Activated CD8-positive, alpha-beta memory T cell treated with anti-CD3 and anti-CD28 coated beads for 48 hours (primary cell): Measurements from ENCODE around the gene LIN37.
"Not testable (repeated sequence)": the region's sequence is repeated elsewhere in the genome, so short reads cannot be mapped to it uniquely, and the experiment has no call there.

Experiments
- DNase-seq, 3 experiments: peaks; one replicate each; pipeline ENCODE4 v3.0.0-alpha.2; 2020; ENCODE audit warnings: low read depth in 2 of 3, low spot score in 2 of 3

Gene LIN37

DNA sequence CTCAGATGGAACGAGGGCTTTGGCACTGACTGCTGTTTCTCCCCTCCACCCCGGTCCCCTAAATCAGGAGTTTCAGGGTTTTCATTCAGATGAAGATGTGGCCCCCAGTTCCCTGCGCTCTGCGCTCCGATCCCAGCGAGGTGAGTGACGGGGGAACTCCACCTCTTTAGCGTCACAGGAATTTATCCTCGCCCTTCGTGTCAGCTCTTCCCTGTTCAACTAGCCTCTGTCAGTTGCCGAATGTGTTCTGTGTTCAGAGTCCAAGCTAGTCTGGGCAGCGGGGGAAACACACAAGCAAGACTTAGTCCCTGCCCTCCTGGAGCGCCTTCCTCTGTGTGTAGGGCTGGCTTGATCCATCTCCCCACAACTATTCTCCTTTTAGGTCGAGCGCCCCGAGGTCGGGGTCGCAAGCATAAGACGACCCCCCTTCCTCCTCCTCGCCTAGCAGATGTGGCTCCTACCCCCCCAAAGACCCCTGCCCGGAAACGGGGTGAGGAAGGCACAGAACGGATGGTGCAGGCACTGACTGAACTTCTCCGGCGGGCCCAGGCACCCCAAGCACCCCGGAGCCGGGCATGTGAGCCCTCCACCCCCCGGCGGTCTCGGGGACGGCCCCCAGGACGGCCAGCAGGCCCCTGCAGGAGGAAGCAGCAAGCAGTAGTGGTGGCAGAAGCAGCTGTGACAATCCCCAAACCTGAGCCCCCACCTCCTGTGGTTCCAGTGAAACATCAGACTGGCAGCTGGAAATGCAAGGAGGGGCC, 28.8 kb upstream of the LIN37 start:
- DNase-seq = no peak

DNA sequence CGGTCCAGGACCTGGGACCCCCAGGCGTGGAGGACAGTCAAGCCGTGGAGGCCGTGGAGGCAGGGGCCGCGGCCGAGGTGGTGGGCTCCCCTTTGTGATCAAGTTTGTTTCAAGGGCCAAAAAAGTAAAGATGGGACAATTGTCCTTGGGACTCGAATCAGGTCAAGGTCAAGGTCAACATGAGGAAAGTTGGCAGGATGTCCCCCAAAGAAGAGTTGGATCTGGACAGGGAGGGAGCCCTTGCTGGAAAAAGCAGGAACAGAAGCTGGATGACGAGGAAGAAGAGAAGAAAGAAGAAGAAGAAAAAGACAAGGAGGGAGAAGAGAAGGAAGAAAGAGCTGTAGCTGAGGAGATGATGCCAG, 28.2 kb upstream of the LIN37 start:
- no peak for DNase-seq

GRCh38 chr19:35720648-35721047, 27.7 kb upstream of the LIN37 start:
- no peak for DNase-seq

GRCh38 chr19:35721374-35721773, 27.0 kb upstream of the LIN37 start:
- DNase-seq = no peak

- DNase-seq = no peak
Observed at GRCh38 chr19:35722461-35722860, 25.9 kb upstream of the LIN37 start.

GRCh38 chr19:35722897-35723296, 25.5 kb upstream of the LIN37 start:
- no peak for DNase-seq

- no peak for DNase-seq
Observed at GRCh38 chr19:35723671-35724070, 24.7 kb upstream of the LIN37 start.

DNA sequence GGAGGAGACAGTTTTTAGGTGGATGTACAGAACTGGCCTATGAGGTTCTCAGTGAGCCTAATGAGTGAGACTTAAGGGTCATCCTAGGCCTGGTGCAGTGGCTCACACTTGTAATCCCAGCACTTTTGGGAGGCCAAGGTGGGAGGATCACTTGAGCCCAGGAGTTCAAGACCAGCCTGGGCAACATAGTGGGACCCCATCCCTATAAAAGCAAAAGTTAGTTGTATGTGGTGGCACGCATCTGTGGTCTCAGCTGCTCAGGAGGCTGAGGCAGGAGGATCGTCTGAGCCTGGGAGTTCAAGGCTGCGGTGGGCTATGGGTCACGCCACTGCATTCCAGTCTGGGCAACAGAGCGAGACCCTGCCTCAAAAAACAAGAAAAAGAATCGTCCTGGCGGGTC, 24.2 kb upstream of the LIN37 start:
- DNase-seq = not testable (repeated sequence)

DNA sequence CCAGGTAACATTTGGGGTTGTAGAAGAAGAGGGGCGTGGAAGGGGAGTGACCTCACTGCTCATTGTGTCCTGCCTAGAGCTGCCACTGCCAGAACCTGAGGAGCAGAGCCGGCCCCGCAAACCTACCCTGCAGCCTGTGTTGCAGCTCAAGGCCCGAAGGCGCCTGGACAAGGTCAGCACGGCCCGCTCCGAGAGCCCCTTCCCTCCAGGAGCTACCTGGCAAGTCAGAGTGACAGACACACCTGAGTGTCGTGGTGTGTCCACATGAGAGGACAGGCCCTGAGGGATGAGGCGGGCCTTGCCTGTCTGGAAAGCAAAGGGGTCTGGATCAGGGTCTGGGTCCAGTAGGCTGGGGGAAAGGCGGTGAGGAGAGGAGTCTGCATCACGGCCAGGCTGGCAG, 23.8 kb upstream of the LIN37 start:
- DNase-seq = no peak

DNA sequence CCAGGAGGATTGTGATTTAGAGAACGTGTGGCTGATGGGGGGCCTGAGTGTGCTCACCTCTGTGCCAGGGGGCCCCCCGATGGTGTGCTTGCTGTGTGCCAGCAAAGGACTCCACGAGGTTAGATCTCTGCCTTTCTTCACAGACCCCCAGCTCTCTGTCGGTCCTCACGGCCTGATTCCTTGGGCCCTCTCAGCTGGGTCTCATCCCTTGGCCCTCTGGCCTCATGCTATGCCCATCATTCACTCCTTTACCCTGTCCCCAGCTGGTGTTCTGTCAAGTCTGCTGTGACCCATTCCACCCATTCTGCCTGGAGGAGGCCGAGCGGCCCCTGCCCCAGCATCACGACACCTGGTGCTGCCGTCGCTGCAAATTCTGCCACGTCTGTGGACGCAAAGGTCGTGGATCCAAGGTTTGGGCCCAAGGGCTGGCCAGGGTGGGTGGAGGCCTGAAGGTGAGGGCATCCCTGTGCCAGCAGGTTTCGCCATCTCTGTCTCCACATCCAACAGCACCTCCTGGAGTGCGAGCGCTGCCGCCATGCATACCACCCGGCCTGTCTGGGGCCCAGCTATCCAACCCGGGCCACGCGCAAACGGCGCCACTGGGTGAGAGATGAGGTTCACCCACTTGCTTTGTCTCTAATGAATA, 23.0 kb upstream of the LIN37 start:
- DNase-seq = no peak

- no peak for DNase-seq
Observed at GRCh38 chr19:35727053-35727955, 21.1 kb upstream of the LIN37 start.

DNA sequence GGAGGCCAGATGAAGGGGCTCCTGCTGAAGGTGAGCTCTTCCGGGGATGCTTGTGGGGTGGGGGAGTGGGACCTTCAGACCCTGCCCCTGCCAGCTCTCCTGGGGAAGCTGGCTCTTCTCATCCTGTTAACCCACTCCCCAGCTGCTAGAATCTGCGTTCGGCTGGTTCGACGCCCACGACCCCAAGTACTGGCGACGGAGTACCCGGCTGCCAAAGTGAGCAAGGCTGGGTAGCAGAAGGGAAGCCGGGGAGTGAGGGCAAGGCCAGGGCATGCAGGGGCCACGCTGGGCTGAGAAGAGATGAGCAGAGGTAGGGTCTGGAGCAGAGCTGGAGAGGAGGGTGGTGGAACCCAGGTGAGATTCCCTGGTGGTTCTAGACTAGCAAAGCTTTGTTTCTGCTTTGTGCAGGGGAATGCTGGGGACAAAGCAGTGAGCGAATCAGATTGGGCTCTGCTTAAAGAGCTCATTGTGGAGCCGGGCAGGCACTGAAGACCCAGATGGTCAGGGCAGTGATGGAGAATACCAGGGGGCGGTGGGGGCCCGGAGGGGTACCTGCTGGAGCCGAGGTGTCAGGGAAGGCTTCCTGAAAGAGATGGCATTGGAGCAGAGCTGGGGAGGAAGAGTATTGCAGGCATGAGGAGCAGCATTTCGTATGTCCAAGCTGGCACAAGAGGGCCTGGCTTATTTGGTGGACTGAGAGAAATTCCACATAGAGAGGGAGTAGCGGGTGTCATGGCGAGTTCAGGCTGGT, 20.2 kb upstream of the LIN37 start:
- no peak for DNase-seq

DNA sequence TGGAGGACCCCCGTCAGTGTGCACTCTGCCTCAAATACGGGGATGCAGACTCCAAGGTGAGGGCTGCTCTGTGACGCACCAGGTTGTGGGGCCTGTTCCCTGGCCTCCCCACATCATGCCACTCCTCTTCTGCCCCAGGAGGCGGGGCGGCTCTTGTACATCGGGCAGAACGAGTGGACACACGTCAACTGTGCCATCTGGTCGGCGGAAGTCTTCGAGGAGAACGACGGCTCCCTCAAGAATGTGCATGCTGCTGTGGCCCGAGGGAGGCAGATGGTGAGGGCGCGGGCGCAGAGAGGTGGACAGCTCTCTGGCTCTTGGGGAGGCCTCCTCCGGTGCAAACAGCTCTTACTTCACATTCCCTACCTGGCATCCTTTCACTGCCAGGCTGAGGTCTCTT, 19.4 kb upstream of the LIN37 start:
- DNase-seq = no peak

GRCh38 chr19:35729763-35730162, 18.6 kb upstream of the LIN37 start:
- DNase-seq = no peak

GRCh38 chr19:35730326-35730725, 18.1 kb upstream of the LIN37 start:
- DNase-seq = no peak

DNA sequence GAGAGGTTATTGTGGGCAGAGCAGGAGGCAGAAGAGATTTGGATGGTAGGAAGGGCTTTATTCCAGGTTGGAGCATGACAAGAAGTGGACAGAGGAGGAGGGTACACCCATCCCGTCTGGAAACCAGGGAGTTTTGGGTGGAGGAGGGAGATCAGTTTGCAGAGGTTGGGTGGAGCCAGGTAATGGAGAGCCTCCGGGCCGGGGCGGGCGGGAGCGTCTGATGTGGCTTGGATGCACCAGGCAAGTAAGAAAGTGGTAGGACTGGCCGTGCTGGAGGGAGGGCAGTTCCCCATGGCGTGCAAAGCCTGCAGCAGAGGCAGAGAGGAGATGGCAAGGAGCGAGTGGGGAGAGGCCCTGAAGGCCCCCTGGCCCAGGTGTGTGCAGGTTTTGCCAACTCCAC, 17.0 kb upstream of the LIN37 start:
- no peak for DNase-seq

GRCh38 chr19:35731779-35732405, 16.5 kb upstream of the LIN37 start:
- DNase-seq = no peak

- no peak for DNase-seq
Observed at GRCh38 chr19:35732540-35733179, 15.7 kb upstream of the LIN37 start.

DNA sequence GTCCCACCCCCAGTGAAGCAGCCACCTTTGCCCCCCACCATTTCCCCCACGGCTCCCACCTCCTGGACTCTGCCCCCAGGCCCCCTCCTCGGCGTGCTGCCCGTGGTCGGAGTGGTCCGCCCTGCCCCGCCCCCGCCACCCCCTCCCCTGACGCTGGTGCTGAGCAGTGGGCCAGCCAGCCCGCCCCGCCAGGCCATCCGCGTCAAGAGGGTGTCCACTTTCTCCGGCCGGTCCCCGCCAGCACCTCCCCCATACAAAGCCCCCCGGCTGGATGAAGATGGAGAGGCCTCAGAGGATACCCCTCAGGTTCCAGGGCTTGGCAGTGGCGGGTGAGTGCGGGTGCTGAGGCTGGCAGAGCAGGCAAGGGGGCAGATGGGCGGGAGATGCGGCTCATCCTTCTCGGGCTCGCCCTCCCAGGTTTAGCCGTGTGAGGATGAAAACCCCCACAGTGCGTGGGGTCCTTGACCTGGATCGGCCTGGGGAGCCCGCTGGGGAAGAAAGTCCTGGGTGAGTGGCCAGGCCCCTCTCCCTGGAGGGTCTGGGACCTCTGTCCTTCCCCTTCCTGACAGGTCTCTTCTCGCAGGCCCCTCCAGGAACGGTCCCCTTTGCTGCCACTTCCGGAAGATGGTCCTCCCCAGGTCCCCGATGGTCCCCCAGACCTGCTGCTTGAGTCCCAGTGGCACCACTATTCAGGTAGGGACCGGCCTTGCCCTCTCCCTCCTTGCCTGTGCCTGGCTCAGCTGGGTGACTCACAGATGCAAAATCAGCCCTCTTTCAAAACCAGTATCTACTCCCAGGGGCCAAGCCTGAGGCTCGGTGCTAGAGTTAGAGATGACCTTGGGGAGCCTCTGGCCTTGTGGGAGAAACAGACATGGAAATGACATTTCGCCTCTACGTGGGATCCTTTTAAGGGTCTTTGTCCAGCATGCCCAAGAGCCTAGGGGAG, 14.9 kb upstream of the LIN37 start:
- no peak for DNase-seq
